ENCODE data around the gene P2RY2. TPM values are rescaled to one million over a fixed set of nuclear protein-coding genes. Genes with fewer than 3 reads are reported as not detected.
A peak's percentile ranks its signal among the peaks of the same experiment; 100 is the strongest.

P2RY2 gene
- total and polyA plus RNA-seq, 9 of the 15 experiments (the other 6 are each of a cell fraction or from before 2014, with no cell fraction given), result not detected

DNA sequence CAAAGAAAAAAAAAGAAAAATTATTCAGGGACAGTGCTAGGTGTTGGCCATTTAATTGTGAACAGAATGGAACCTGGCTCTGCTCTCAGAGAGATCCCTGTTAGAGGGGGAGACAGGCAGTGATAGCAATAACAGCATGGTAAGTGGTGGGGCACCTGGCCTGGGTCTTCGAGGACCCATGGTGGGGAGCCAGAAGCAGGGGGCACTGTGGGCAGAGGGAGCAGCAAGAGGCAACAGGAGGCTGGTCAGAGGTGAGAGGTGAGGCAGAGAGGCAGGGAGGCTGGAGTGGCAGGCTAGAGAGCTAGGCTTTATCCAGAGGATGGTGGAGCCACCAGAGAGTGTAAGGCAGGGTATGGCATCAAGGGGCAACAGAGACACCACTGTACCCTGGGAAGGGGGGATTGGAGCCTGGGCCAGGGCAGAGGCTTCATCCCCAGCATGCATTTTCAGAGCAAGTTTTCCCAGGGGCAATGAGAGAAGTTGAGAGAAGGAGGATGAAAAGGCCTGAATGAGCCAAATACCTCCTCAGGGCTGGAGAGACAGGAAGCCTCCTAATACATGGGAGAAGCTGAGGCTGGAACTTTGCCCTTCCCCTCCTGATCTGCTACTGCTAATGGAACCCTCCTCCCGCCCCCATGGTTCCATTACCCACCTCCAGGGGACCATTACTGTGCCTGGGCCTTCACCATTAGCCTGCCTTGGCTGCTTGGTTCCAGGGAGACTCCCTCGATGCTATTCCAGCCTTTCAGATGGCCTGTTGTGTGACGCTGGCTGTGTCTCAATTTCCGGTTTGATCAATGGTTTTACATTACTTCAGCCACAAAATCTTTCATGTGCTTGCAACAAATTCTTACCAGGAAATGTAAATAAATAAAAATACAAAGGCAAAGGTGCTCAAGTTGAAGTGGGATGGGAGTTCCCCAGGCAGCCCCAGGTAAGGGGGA lies 2.6 kb upstream of the P2RY2 start:
- no peak for DNase-seq (ENCODE audit: extremely low read depth in 1 of 4, low spot score in 3 of 4)
- CTCF ChIA-PET (ENCODE audit: low intra/inter-chr PET ratio), result no interaction called here
- H3K9ac ChIP-seq (ENCODE audit: insufficient read depth in 1 of 2, low read depth in 2 of 2, low read length in 2 of 2), result no peak overlapping the region
- TF ChIP-seq U2AF1 (optimal IDR thresholded peaks at IDR 0.05; ENCODE audit: low read depth, low read length) (no peak), RBM15 (IDR thresholded peaks at IDR 0.05; ENCODE audit: insufficient read depth, low read length) (no peak), HDAC1 (IDR thresholded peaks at IDR 0.05) (no peak), TOE1 (IDR thresholded peaks at IDR 0.05; ENCODE audit: borderline replicate concordance) (no peak), TOE1 (CRISPR knock-in tag; IDR thresholded peaks at IDR 0.05; ENCODE audit: borderline replicate concordance, low read depth) (no peak)
- TF ChIP-seq, protein P1, sequence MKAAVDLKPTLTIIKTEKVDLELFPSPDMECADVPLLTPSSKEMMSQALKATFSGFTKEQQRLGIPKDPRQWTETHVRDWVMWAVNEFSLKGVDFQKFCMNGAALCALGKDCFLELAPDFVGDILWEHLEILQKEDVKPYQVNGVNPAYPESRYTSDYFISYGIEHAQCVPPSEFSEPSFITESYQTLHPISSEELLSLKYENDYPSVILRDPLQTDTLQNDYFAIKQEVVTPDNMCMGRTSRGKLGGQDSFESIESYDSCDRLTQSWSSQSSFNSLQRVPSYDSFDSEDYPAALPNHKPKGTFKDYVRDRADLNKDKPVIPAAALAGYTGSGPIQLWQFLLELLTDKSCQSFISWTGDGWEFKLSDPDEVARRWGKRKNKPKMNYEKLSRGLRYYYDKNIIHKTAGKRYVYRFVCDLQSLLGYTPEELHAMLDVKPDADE (conservative IDR thresholded peaks at IDR 0.05; ENCODE audit: control insufficient read depth, low read depth, low read length), result no peak
- TF ChIP-seq, protein P2, sequence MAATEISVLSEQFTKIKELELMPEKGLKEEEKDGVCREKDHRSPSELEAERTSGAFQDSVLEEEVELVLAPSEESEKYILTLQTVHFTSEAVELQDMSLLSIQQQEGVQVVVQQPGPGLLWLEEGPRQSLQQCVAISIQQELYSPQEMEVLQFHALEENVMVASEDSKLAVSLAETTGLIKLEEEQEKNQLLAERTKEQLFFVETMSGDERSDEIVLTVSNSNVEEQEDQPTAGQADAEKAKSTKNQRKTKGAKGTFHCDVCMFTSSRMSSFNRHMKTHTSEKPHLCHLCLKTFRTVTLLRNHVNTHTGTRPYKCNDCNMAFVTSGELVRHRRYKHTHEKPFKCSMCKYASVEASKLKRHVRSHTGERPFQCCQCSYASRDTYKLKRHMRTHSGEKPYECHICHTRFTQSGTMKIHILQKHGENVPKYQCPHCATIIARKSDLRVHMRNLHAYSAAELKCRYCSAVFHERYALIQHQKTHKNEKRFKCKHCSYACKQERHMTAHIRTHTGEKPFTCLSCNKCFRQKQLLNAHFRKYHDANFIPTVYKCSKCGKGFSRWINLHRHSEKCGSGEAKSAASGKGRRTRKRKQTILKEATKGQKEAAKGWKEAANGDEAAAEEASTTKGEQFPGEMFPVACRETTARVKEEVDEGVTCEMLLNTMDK (IDR thresholded peaks at IDR 0.05; ENCODE audit: borderline replicate concordance, insufficient read depth, low read depth, low read length, poor library complexity, severe bottlenecking), result no peak
- TF ChIP-seq, protein P3, sequence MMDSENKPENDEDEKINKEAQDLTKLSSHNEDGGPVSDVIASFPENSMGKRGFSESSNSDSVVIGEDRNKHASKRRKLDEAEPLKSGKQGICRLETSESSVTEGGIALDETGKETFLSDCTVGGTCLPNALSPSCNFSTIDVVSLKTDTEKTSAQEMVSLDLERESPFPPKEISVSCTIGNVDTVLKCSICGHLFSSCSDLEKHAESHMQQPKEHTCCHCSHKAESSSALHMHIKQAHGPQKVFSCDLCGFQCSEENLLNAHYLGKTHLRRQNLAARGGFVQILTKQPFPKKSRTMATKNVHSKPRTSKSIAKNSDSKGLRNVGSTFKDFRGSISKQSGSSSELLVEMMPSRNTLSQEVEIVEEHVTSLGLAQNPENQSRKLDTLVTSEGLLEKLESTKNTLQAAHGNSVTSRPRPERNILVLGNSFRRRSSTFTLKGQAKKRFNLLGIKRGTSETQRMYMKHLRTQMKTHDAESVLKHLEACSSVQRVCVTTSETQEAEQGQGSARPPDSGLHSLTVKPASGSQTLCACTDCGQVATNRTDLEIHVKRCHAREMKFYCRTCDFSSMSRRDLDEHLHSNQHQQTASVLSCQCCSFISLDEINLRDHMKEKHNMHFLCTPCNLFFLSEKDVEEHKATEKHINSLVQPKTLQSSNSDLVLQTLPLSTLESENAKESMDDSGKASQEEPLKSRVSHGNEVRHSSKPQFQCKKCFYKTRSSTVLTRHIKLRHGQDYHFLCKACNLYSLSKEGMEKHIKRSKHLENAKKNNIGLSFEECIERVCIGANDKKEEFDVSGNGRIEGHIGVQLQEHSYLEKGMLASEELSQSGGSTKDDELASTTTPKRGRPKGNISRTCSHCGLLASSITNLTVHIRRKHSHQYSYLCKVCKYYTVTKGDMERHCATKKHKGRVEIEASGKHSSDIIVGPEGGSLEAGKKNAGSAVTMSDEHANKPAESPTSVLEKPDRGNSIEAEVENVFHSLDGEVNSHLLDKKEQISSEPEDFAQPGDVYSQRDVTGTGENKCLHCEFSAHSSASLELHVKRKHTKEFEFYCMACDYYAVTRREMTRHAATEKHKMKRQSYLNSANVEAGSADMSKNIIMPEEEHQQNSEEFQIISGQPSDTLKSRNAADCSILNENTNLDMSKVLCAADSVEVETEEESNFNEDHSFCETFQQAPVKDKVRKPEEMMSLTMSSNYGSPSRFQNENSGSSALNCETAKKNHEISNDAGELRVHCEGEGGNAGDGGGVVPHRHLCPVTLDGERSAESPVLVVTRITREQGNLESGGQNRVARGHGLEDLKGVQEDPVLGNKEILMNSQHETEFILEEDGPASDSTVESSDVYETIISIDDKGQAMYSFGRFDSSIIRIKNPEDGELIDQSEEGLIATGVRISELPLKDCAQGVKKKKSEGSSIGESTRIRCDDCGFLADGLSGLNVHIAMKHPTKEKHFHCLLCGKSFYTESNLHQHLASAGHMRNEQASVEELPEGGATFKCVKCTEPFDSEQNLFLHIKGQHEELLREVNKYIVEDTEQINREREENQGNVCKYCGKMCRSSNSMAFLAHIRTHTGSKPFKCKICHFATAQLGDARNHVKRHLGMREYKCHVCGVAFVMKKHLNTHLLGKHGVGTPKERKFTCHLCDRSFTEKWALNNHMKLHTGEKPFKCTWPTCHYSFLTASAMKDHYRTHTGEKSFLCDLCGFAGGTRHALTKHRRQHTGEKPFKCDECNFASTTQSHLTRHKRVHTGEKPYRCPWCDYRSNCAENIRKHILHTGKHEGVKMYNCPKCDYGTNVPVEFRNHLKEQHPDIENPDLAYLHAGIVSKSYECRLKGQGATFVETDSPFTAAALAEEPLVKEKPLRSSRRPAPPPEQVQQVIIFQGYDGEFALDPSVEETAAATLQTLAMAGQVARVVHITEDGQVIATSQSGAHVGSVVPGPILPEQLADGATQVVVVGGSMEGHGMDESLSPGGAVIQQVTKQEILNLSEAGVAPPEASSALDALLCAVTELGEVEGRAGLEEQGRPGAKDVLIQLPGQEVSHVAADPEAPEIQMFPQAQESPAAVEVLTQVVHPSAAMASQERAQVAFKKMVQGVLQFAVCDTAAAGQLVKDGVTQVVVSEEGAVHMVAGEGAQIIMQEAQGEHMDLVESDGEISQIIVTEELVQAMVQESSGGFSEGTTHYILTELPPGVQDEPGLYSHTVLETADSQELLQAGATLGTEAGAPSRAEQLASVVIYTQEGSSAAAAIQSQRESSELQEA (IDR thresholded peaks at IDR 0.05; ENCODE audit: low read depth), result no peak

More for the DNA sequence above, 2.6 kb upstream of the P2RY2 start:
- H3K27ac ChIP-seq (ENCODE audit: extremely low read depth, low read depth, low read length), result no peak overlapping the region
- H2AFZ ChIP-seq (ENCODE audit: low read depth, low read length), result no peak overlapping the region
- no peaks in the 10 kb centered on the region for H3K9me1 ChIP-seq (ENCODE audit: control insufficient read depth, insufficient read depth, low read length)
- ATAC-seq (no peak), FAIRE-seq (peak; percentile 19)
- no peaks in the 10 kb centered on the region for H3K9me3 ChIP-seq (replicated peaks; ENCODE audit: control insufficient read depth, insufficient read depth, low read depth, low read length)
- BruUV-seq (replicated peaks), result no TSS peak
- 32% methylated on average over 5 of the region's 5 CpGs for WGBS (ENCODE audit: insufficient coverage, low coverage, missing lambda C conversion rate)
- POLR2A ChIA-PET, result interaction anchor here (1.1 kb wide), 1 partner anchor 73 kb away, joined by 3 read pairs; the partner anchor contains the start of gene FCHSD2
- H3K4me3 ChIP-seq, result no peak overlapping the region
- in situ Hi-C loops (cut with MboI) (no loop called here), intact Hi-C loops (cut with micrococcal nuclease) (no loop called here)
- peaks cover 0 to 4% of the 10 kb centered on the region in 2 experiments; a peak in 1 of 5 replicates for H3K27me3 ChIP-seq (ENCODE audit: control insufficient read depth in 2 of 2, insufficient read depth in 2 of 2, low read length in 2 of 2)
- H3K36me3 ChIP-seq (ENCODE audit: control insufficient read depth, insufficient read depth, low read length), result no peaks in the 10 kb centered on the region
- H3K4me1 ChIP-seq (replicated peaks in 1 of 2; ENCODE audit: control insufficient read depth in 2 of 2, insufficient read depth in 2 of 2, low read length in 2 of 2), result peaks cover 5 to 20% of the 10 kb centered on the region in 2 experiments; a peak in 4 of 5 replicates
- no peaks in the 10 kb centered on the region for H4K20me1 ChIP-seq (replicated peaks; ENCODE audit: control insufficient read depth, insufficient read depth, low read length)
- no peaks in the 10 kb centered on the region for H3K79me2 ChIP-seq (ENCODE audit: control insufficient read depth, insufficient read depth, low read length)
- no peak overlapping the region for H3K4me2 ChIP-seq (ENCODE audit: insufficient read depth, low read length)

All from K562 (cell line).